Gastroesophageal sphincter (tissue), 3 donors: ENCODE measurements around the gene HS3ST3A1.

Experiments used
- POLR2A ChIP-seq, 2 donors: fragments of 450-650 bp; IDR thresholded peaks; one replicate each; pipeline ENCODE4 v1.6.1; 2017; ENCODE audit warnings: antibody characterized with exemption in 2 of 2, mild to moderate bottlenecking in 2 of 2, moderate library complexity in 1 of 2
- POLR2AphosphoS5 ChIP-seq: sonication (generic); formaldehyde crosslinking; IDR thresholded peaks from one replicate; pipeline ENCODE4 v1.6.1; 2017; ENCODE audit warnings: antibody characterized with exemption
- TF ChIP-seq, protein P1 (sequence below), 4 experiments: fragments of 200-600 bp in 2 of 4; fragments of 450-650 bp in 2 of 4; sonication (generic) in 1 of 4; IDR thresholded peaks; one replicate each; pipeline ENCODE4 v1.5.1; 2017 to 2019; ENCODE audit warnings: antibody characterized with exemption in 4 of 4, mild to moderate bottlenecking in 2 of 4, moderate library complexity in 2 of 4

DNA sequence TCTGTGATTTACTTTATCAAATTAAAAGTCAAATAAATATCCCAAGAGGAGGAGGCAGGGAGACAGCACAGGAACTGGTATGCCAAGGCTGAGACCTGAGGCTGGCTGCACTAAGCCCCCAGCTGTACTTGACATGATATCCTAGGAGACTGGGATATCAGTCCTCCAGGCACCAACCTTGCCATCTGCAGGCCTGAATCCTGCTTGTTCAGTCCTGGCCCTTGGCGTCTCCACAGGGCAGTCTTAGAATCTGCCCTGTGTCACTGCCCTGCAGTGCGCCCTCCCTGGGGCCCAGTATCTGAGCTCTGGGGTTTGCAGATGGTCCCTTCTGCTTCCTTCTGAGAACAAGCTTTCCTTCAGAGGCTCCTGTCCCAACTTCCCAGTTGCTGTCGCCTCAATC lies 75.9 kb downstream of the HS3ST3A1 start:
- TF ChIP-seq, protein P1, sequence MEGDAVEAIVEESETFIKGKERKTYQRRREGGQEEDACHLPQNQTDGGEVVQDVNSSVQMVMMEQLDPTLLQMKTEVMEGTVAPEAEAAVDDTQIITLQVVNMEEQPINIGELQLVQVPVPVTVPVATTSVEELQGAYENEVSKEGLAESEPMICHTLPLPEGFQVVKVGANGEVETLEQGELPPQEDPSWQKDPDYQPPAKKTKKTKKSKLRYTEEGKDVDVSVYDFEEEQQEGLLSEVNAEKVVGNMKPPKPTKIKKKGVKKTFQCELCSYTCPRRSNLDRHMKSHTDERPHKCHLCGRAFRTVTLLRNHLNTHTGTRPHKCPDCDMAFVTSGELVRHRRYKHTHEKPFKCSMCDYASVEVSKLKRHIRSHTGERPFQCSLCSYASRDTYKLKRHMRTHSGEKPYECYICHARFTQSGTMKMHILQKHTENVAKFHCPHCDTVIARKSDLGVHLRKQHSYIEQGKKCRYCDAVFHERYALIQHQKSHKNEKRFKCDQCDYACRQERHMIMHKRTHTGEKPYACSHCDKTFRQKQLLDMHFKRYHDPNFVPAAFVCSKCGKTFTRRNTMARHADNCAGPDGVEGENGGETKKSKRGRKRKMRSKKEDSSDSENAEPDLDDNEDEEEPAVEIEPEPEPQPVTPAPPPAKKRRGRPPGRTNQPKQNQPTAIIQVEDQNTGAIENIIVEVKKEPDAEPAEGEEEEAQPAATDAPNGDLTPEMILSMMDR (IDR thresholded peaks at IDR 0.05) = no peak
- no peak for TF ChIP-seq POLR2AphosphoS5
- no peak for TF ChIP-seq POLR2A (IDR thresholded peaks at IDR 0.05)
